ENCODE results near the gene MPP2. TPM values are rescaled to one million over a fixed set of nuclear protein-coding genes. Genes with fewer than 3 reads are reported as not detected.
"Not testable (repeated sequence)": the region's sequence is repeated elsewhere in the genome, so short reads cannot be mapped to it uniquely, and the experiment has no call there.

The MPP2 gene
- total RNA-seq, 2 experiments from 2014 or later: 6.0 TPM

- intact Hi-C loops (cut with micrococcal nuclease): no loop called here
Measured at GRCh38 chr17:43874293-43874692, 33.0 kb downstream of the MPP2 start.

GRCh38 chr17:43873815-43874214 is 33.5 kb downstream of the MPP2 start:
- no peak for TF ChIP-seq CTCF (IDR thresholded peaks at IDR 0.05)
- H3K36me3 Mint-ChIP-seq (ENCODE audit: low read depth): no peaks in the 10 kb centered on the region
- H3K4me3 Mint-ChIP-seq: no peak overlapping the region
- ChIA-PET CTCF (no interaction called here), POLR2A (no interaction called here)
- H3K27ac Mint-ChIP-seq: no peak overlapping the region
- ATAC-seq: no peak
- H3K4me1 Mint-ChIP-seq (ENCODE audit: low read depth): no peaks in the 10 kb centered on the region
- peaks cover 8% of the 10 kb centered on the region for H3K27me3 Mint-ChIP-seq
- DNase-seq: no peak
- no peaks in the 10 kb centered on the region for H3K9me3 Mint-ChIP-seq
- intact Hi-C loops (cut with micrococcal nuclease): no loop called here

More at GRCh38 chr17:43874293-43874692, 33.0 kb downstream of the MPP2 start:
- H3K27ac Mint-ChIP-seq: no peak overlapping the region
- H3K4me3 Mint-ChIP-seq: no peak overlapping the region
- DNase-seq (no peak), ATAC-seq (no peak)
- no peaks in the 10 kb centered on the region for H3K9me3 Mint-ChIP-seq
- H3K27me3 Mint-ChIP-seq: peaks cover 8% of the 10 kb centered on the region
- ChIA-PET CTCF (no interaction called here), POLR2A (no interaction called here)
- H3K4me1 Mint-ChIP-seq (ENCODE audit: low read depth): no peaks in the 10 kb centered on the region
- no peak for TF ChIP-seq CTCF (IDR thresholded peaks at IDR 0.05)
- no peaks in the 10 kb centered on the region for H3K36me3 Mint-ChIP-seq (ENCODE audit: low read depth)

GRCh38 chr17:43873091-43873490 is 34.2 kb downstream of the MPP2 start:
- TF ChIP-seq CTCF (IDR thresholded peaks at IDR 0.05): peak; percentile 21
- Mint-ChIP-seq H3K27me3 (peaks cover 13% of the 10 kb centered on the region), H3K9me3 (no peaks in the 10 kb centered on the region), H3K27ac (no peak overlapping the region), H3K4me1 (ENCODE audit: low read depth) (no peaks in the 10 kb centered on the region), H3K4me3 (no peak overlapping the region), H3K36me3 (ENCODE audit: low read depth) (no peaks in the 10 kb centered on the region)
- POLR2A ChIA-PET: no interaction called here
- ATAC-seq: no peak
- CTCF ChIA-PET: interaction anchor here (1.0 kb wide), 1 partner anchor 27 kb away, joined by 3 read pairs; the partner anchor contains the start of gene CD300LG
- no peak for DNase-seq
- intact Hi-C loops (cut with micrococcal nuclease): no loop called here

GRCh38 chr17:43871946-43872690 is 35.2 kb downstream of the MPP2 start:
- ChIA-PET CTCF (interaction anchor here (1.0 kb wide), 1 partner anchor 26 kb away, joined by 3 read pairs; the partner anchor contains the start of gene CD300LG), POLR2A (no interaction called here)
- H3K27me3 Mint-ChIP-seq: peaks cover 15% of the 10 kb centered on the region
- no peak overlapping the region for H3K4me3 Mint-ChIP-seq
- intact Hi-C loops (cut with micrococcal nuclease): no loop called here
- ATAC-seq (no peak), DNase-seq (no peak)
- no peaks in the 10 kb centered on the region for H3K36me3 Mint-ChIP-seq (ENCODE audit: low read depth)
- H3K4me1 Mint-ChIP-seq (ENCODE audit: low read depth): no peaks in the 10 kb centered on the region
- H3K27ac Mint-ChIP-seq: no peak overlapping the region
- TF ChIP-seq CTCF (IDR thresholded peaks at IDR 0.05): no peak
- no peaks in the 10 kb centered on the region for H3K9me3 Mint-ChIP-seq

- DNase-seq; H3K36me3 Mint-ChIP-seq (ENCODE audit: low read depth); H3K9me3 Mint-ChIP-seq; H3K4me1 Mint-ChIP-seq (ENCODE audit: low read depth); ATAC-seq; H3K27ac Mint-ChIP-seq; H3K4me3 Mint-ChIP-seq; intact Hi-C loops (cut with micrococcal nuclease); POLR2A ChIA-PET: not testable (repeated sequence)
- CTCF ChIA-PET: interaction anchor here (3.2 kb wide), 1 partner anchor 9 kb away, joined by 15 read pairs; no protein-coding TSS in a partner anchor
- peaks cover 15% of the 10 kb centered on the region for H3K27me3 Mint-ChIP-seq
Measured at GRCh38 chr17:43869031-43869430, 38.3 kb downstream of the MPP2 start.
